GM18868 (cell line): ENCODE measurements around the gene FAF2.
A peak's percentile ranks its signal among the peaks of the same experiment; 100 is the strongest.
"Not testable (repeated sequence)": the region's sequence is repeated elsewhere in the genome, so short reads cannot be mapped to it uniquely, and the experiment has no call there.

Experiments
- ATAC-seq: cut with Tn5 transposase; IDR thresholded peaks from one replicate; pipeline ENCODE4 v1.9.1; 2021; ENCODE audit warnings: mild to moderate bottlenecking, moderate library complexity; ENCODE audit not compliant: unreplicated experiment

Gene FAF2

DNA sequence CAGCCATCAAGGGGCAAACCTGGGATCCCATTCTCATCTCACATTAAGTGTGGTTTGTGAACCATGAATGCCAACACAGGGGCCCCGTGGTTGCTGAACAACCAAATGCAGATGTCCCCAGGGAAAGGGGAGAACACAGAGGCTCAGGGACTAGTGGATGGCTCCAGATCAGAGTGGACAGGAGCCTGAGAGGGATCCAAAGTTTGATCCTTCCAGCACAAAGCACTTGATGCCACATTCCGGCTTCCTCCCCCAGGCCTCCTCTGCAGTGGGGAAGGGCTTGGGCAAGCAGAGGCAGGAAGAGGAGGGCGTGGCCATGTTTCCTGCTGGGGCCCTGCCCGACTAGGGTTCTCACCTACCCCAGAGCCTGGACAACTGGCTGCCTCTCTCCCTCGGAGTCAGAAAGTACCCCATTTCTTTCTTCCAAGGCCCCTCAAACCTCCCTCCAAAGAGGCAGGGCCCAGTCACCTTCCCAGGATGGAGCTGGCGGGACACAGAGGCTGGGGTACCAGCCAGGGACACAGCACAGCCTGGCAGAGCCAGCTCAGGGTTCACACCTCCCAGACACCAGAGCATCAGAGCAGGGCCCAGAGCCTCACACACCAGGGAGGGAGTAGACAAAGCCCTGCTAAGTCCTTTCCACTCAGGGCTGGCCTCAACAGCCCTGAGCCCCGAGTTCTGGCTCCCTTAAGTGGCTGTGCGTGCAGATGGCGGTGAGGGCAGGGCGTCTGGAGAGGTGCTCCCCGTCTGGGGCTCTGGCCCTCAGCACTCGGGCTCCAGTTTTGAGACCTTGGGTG is 93.4 kb downstream of the FAF2 start:
- ATAC-seq = no peak

DNA sequence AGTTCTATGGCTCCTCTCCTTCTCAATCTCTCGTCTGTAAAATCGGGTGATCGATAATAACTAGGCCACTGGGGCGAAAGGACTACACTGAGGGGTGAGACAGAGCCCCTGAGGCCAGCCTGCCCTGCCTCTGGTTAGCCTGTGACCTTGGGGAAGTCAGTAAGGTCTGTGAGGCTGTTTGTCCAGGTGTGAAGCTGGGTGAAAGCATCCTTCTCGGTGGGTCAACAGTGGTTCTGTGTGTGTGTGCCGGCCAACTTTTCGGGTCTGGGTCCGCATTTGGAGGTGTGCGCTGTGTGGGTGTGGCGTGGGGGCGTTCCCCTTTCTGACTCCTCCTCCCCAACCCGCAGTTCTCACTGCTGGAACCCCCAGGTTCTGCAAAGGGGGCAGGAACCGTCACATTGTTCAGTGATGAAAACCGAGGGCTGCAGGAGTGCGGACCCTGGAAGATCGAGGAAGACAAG is 94.0 kb downstream of the FAF2 start:
- no peak for ATAC-seq

DNA sequence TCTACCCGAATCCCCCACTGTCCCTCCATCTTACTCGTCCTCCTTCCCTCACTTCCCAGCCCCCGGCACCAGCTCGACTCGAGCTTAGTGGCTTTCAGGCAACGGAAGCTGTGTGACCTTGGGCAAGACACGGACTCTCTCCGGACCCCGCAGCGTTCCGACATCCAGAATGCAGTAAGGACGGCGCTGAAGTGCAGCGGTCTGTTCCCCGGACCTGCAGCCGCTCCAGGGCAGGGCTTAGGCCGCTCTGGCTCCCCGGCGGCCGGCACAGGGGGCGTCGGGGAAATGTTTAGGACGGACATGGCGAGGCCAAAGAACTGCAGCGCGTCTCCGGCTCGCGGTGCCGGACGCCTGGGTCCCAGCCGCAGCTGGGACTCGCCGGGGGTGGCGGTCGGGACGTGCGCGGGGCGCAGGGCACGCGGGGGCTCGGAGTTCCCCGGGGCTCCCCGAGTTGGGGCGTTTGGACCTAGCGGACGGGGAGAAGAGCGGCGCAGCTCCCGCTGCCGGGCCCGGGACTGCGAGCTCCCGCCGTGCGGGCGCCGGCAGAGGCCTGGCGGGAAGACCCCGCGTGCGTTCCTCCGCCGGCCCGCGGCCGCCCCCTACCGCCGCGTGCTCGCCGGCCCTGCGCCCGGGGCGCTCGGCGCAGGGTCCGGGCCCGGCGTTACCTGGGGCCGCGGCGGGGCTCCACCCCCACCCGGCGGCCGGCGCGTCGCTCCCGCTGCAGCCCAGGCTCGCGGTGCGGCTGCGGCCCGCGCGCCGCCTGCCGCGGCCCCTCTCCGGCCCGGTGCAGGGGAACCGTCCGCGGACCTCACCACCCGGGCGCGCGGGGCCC is 94.6 kb downstream of the FAF2 start:
- peak; percentile 47 for ATAC-seq

DNA sequence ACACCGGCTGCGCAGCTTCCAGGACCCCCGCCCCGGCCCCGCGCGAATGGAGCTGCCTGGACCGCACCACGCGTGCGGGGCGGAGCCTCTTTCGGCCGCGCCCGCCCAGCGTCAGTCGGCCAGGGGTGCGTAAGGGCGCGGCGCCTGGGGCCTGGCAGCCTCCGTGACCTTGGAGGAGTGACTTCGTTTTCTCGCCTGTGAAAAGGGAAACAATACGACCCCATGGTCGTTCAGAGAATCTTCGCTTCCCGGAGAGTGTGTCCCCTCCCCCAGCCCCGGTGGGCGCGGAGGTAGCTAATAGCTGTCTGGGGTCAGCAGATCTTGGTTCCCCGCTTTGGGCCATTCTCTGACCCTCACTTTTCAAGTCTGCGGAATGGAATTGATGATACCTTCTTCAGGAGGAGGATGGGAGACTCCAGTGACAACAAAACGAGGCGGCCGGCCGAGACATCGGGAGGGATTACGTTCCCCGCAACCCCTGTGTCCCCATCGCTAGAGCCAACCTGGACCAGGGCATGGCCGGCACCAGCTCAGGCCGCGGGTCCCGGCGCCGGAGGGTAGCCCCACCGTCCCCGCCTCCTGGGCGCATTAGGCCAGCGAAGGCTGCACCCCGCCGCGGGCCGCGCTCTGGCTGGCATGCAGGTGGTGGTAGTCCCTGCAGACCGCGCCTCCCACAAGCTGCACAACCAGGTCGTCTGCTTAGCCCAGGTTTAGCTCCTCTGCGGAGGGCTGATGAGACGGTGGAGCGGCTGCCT is 95.4 kb downstream of the FAF2 start:
- peak; percentile 70 for ATAC-seq

DNA sequence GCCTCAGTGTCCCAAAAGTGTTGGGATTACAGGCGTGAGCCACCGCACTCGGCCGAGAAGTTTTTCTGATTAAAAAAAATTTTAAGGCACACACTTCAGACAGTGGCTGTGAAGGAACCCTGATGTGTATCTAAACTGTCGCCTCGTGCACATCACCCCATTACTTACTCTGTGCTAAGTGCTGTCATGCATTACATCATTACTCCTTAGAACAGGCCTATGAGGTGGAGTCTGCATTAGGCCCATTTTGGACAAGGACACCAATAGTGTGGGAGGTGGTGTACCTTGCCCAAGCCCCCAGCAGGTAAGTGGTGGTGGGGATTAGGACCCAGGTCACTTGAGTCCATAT is 97.2 kb downstream of the FAF2 start:
- no peak for ATAC-seq

DNA sequence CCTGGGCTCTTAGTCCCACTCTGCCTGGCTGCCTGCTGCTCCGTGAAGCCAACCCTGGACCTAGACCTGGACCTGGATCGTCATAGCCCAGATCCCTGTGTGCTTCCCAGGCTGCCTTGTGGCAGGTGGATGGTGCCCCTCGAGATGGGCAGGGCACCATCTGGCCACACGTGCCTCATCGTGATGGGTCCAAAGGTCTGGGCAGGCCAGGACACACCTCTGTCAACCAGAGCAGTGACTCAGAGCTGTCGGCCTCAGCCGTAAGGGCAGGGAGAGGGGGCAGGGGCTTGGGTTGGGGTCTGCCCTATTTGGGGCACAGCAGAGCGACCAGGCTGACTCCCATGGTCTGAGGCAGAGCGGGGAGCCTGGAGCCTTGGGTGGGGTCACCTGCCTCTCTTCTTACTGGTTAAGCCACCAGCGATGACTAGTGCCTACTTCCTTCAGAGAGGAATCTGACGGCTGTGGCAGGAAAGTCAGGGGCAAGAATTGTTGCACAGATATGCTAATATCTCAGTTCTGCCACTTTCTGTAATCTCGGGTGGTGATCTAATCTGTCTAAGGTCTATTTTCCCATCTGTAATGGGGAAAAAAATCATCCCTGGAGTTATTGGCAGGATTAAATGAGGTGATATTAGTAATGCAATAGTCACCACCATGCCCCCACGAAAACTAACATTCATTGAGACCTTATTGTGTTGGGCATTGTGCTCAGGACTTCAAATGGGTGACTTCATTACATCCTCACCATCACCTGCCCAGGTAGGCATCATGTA is 97.7 kb downstream of the FAF2 start:
- ATAC-seq = no peak

DNA sequence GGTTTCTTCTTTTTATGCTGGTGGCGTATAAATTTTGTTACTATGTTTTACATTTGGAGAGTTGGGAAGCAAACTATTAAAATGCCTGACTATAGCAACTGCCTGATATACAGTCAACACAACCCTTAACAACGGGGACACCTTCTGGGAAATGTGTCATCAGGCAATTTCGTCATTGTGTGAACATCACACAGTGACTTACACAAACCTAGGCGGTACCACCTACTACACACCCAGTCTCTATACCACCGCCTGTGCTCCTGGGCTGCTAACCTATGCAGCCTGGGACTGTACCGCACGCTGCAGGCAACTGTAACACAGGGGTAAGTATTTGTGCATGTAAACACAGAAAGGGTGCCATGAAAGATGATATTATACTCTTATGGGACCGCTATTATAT is 99.6 kb downstream of the FAF2 start:
- no peak for ATAC-seq

DNA sequence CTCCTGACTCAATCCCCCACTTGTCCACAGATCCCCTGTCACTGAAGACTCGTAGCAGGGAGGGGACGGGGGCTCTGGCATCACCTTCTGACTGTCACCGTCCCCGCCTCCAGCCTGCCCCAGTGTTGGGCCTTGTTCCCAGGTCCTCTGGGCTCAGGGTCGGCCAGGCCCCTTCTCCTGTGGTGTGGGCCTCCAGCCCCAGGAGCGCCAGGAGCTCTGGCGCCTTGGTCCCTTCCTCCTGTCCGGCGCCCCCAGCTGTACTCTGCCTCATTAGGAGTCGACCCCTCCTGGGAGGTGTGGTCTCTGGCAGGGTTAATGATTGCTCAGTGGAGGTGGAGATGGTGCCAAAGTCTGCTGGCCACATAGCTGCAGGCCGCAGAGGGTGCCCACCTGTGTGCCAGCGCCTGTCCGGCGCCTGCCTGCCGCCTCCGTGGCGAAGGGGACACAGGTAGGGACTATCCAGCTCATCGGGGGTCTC is 100.8 kb downstream of the FAF2 start, which contains the start of gene CDHR2:
TSS of gene CDHR2 (plus strand) at position 376 of the 478 bp plus-strand sequence. CDS start 16,011 bp downstream, outside the sequence.
- ATAC-seq = no peak

DNA sequence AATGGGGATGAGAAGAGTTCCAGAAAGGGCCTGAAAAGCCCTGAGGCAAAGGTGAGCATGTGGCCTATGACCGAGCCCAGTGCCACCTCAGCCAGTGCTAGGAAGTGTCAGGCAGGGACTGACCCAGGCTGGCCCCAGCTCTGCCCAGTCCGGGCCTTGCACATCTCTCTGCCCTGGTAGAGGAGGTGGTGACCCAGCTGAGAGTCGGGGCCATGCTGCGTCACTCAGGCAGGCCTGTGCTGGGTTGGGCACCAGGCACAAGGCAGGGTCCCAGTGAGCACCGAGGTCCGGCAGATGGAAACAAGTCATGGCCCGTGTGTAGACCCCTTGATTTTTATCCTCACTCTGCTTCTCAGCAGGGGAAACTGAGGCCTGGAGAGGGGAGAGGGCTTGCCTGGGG is 101.7 kb downstream of the FAF2 start:
- ATAC-seq = no peak

DNA sequence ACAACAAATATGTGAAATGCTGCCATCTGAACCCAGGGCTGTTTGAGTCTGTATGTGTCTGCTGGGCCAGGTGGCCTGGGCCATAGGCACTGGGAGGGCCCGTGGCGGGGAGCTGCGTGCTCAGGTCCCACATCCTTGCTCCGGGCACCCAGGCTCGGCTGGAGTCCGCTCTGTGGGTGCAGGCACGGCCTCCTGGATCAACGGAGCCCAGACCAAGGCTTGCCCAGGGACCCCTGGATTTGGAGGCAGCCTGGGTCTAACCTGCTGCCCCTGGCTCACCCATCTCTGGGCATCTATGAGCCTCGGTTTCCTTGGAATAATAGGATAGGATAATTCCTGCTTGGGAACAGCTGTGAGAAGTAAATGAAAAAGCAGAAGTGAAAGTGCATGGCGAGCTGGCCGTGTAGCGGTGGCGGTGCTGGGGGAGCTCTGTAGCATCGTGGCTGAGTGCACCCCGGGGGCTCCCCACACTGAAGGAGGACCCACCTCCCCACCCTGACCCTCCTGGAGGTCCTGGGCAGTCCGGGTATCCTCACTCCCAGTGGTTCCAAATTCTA is 102.2 kb downstream of the FAF2 start:
- ATAC-seq = peak; percentile 59

DNA sequence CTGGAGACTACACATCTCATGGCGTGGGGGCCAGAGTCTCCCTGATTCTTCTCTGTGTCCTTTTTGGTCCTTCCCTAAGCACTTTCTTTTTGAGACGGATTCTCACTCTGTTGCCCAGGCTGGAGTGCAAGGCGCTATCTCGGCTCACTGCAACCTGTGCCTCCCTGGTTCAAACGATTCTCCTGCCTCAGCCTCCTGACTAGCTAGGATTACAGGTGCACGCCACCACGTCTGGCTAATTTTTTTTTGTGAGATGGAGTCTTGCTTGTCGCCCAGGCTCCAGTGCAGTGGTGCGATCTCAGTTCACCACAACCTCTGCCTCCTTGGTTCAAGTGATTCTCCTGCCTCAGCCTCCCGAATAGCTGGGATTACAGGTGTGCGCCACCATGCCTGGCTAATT is 102.8 kb downstream of the FAF2 start:
- not testable (repeated sequence) for ATAC-seq

DNA sequence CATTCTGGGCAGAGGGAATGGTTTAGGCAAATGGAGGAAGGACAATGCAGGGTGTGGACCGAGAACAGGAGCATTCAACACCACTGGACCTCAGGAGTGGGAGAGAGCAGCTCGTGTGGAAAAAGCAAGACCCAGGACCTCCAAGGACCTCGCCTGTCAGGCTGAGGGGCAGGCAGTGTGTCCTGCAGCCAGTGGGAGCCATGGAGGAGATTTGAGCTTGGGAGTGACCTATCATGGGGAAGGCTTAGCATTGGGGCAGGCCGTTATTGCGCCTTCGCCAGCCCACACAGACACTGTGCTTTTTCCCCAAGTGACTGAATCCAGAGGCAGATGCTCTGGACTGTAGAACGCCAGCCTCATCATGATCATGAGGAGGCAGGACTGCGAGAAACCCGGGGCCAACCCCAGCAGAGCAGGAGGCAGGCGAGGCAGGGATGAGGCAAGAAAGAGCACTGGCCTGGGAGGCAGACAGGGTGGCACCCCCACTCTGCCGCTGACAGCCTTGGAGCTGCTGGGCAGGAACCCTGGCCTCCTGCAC is 104.2 kb downstream of the FAF2 start:
- ATAC-seq = no peak

DNA sequence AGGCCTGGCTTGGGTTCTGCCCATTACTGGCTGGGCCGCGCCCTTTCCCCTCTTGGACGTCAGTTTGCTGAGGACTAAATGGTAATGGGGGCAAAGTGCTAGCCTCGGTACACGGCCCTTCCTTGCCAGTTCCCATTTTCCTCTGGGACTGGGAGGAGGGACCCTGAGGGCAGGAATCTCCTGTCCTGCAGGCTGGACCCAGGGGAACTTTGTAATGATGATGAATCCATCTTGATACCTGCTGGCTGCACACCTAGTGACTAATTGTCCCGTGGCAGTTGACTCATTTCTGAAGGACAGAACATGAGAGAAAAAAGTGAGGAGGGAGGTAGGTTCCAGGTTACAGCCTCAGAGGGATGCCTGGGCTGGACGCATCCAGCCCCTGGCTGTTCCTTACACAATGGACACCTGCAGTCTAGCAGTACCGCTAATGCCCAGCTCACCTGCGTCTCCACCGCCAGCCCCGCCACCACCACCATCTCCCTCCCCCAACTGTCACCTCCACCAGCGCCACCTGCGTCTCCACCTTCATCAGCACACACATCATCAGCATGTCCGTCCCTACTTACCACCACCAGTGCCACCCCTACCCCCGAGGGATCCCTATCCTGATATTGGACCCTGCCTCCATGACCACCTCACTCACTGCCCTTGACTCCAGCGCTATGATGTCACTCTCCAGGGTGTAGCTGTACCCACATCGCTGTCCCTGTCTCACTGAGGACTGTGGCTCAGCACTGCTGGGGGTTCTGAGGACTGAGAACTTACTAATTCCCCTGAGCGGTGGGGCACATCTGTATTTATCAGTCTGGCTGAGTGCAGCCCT is 105.3 kb downstream of the FAF2 start:
- ATAC-seq = no peak

DNA sequence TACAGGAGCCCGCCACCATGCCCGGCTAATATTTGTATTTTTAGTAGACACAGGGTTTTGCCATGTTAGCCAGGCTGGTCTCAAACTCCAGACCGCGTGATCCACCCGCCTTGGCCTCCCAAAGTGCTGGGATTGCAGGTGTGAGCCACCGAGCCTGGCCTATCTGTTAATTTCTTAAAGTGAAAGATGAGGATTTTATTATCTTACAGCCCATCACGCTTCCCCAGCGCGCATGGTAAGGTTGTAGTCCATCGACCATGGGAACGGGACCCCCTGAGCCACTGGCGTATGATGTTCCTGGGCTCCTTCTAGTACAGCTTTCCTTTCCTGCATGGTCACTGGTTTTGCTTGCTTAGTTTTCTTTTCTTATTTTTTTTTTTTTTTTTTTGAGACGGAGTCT is 109.7 kb downstream of the FAF2 start:
- ATAC-seq = no peak
